WTC11 (cell line): ENCODE measurements around the gene PLCG1.

Experiments
- ESRRA ChIP-seq: sonication (generic); formaldehyde crosslinking; IDR thresholded peaks from 2 replicates; pipeline ENCODE4 v1.8.1; 2022; ENCODE audit warnings: mild to moderate bottlenecking, missing genetic modification reagents, borderline replicate concordance
- MXD4 ChIP-seq: fragments of 250-450 bp; sonication (Bioruptor Pico); IDR thresholded peaks from 2 replicates; pipeline ENCODE4 v1.8.0; 2021; ENCODE audit warnings: mild to moderate bottlenecking, moderate library complexity, borderline replicate concordance
- TF ChIP-seq, protein P1 (sequence below): fragments of 200-600 bp; IDR thresholded peaks from 2 replicates; pipeline ENCODE4 v1.8.0; 2022; ENCODE audit warnings: antibody characterized with exemption
- TF ChIP-seq, protein P2 (sequence below): fragments of 250-450 bp; sonication (Bioruptor Pico); conservative IDR thresholded peaks from 2 replicates; pipeline ENCODE4 v1.9.0; 2021; ENCODE audit warnings: mild to moderate bottlenecking

DNA sequence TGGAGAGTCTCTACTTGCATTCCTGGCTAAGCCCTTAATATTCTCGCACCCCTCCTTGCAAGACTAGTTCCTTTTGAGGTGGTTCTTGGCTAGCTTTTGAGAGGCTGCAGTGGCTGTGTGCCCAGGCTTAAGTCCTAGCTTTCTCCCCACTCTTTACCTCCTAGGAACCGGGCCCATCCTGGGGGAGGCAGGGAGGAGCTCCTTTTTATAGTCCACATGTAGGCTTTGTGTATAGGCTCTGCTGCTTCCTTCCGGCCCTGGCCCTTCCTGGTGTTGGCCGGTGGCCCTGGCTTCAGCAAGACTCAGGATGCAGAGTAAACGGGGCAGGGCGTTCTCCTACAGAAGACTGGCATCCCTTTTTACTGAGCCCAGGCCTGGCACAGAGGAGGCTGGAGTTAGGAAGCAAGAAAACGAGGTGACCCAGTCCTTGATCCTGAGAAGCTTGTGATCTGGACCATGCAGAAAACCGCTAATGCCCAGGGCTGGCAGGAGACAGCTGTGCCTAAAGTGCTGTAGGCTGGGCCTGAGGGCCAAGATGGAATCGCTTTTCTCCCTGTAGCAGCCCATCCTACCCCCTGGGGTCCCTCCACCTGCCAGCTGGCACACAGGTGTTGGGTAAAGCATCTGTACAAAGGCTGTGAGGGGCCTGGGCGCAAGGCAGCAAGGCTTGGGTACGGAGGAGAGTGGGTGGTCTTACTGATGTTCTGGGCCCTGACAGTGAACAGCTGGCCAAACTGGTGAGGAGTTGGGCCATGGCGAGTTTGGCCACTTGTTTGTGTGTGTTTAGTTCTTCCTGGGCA, 8.7 kb downstream of the PLCG1 start:
- TF ChIP-seq, protein P1, sequence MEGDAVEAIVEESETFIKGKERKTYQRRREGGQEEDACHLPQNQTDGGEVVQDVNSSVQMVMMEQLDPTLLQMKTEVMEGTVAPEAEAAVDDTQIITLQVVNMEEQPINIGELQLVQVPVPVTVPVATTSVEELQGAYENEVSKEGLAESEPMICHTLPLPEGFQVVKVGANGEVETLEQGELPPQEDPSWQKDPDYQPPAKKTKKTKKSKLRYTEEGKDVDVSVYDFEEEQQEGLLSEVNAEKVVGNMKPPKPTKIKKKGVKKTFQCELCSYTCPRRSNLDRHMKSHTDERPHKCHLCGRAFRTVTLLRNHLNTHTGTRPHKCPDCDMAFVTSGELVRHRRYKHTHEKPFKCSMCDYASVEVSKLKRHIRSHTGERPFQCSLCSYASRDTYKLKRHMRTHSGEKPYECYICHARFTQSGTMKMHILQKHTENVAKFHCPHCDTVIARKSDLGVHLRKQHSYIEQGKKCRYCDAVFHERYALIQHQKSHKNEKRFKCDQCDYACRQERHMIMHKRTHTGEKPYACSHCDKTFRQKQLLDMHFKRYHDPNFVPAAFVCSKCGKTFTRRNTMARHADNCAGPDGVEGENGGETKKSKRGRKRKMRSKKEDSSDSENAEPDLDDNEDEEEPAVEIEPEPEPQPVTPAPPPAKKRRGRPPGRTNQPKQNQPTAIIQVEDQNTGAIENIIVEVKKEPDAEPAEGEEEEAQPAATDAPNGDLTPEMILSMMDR: no peak
- TF ChIP-seq, protein P2, sequence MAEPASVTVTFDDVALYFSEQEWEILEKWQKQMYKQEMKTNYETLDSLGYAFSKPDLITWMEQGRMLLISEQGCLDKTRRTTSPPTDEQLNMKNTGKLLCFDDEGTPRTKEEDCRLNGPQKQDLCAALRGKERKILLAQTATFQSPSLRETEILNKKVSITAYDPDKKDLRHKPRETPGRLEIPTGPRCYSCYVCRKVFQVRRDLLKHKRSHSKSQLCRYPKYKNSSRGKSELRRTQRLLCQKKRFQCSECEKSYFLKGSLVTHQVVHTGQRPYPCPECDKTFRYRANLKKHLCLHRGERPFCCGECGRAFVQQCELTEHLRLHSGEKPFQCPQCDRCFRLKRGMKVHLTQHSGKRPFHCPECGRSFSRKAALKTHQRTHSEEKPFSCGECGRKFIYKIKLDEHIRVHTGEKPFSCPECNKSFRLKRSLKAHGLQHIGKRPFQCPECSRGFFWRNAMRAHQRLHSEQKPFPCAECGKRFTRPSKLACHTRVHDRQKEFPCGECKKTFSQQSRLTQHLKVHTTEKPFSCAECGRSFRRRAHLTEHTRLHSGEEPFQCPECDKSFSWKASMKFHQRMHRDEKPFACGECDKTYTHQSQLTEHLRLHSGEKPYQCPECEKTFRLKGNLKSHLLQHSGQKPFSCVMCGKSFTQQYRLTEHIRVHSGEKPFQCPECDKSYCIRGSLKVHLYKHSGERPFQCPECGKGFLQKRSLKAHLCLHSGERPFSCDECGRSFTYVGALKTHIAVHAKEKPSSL (CRISPR knock-in tag): no peak
- no peak for TF ChIP-seq MXD4 (CRISPR knock-in tag)
- TF ChIP-seq ESRRA (CRISPR knock-in tag): no peak
